AG04449 (cell line): Measurements from ENCODE around the gene EEF1G.

Experiments used
- CTCF ChIA-PET: fragments of 350-600 bp; formaldehyde crosslinking; extraction: SDS; loops from one replicate; lab custom pipeline; 2021; ENCODE audit warnings: antibody characterized with exemption; lab: Yijun Ruan, JAX
- POLR2A ChIA-PET: fragments of 400-600, 350-600 bp; formaldehyde crosslinking; extraction: SDS; loops from one replicate; lab custom pipeline; 2020; ENCODE audit warnings: antibody characterized with exemption, inconsistent platforms; lab: Yijun Ruan, JAX
- DNase-seq: peaks from one replicate; pipeline ENCODE4 v3.0.0-alpha.2; 2010; ENCODE audit warnings: low read depth, low spot score
- H3K4me3 ChIP-seq: 2 replicates; pipeline ENCODE4 v1.5.1; 2011; ENCODE audit warnings: low read depth, mild to moderate bottlenecking, control low read depth, low read length
- TF ChIP-seq, protein P1 (sequence below): IDR thresholded peaks from one replicate; pipeline ENCODE4 v1.5.1; 2011; ENCODE audit warnings: mild to moderate bottlenecking, moderate library complexity, low read length, control low read depth, inconsistent platforms; ENCODE audit not compliant: insufficient read depth; ENCODE audit errors: missing control alignments

The EEF1G gene

DNA sequence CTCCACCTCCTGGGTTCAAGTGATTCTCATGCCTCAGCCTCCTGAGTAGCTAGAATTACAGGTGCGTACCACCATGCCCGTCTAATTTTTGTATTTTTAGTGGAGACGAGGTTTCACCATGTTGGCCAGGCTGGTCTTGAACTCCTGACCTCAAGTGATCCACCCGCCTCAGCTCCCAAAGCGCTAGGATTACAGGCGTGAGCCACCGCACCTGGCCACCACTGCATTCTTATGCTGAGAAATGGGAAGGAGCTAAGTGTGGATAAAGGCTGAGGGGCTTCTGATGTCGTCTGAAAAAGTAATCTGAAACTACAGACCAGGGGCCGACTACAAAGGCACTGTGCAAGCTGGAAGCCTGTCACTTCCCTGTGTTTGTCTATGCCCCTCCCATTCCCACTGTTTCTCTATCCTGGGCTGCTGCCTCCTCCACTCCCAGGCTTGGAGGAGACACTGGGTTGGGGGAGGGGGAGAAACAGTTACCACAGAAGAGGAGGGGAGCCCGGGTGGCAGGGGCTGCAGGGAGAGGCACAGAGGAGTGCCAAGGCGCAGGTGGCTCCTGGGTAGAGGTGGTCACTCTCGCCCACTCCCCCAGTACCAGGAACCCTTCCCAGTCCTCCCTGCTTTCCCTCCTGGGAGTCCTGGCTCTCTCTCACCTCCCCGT, 30.9 kb upstream of the EEF1G start:
- H3K4me3 ChIP-seq: no peak overlapping the region
- TF ChIP-seq, protein P1, sequence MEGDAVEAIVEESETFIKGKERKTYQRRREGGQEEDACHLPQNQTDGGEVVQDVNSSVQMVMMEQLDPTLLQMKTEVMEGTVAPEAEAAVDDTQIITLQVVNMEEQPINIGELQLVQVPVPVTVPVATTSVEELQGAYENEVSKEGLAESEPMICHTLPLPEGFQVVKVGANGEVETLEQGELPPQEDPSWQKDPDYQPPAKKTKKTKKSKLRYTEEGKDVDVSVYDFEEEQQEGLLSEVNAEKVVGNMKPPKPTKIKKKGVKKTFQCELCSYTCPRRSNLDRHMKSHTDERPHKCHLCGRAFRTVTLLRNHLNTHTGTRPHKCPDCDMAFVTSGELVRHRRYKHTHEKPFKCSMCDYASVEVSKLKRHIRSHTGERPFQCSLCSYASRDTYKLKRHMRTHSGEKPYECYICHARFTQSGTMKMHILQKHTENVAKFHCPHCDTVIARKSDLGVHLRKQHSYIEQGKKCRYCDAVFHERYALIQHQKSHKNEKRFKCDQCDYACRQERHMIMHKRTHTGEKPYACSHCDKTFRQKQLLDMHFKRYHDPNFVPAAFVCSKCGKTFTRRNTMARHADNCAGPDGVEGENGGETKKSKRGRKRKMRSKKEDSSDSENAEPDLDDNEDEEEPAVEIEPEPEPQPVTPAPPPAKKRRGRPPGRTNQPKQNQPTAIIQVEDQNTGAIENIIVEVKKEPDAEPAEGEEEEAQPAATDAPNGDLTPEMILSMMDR: no peak
- DNase-seq: no peak
- CTCF ChIA-PET: interaction anchor here (1.3 to 12.0 kb wide), 6 partner anchors 7 to 210 kb away, joined by 3 to 95 read pairs (median 6); partner anchors contain the start of genes B3GAT3, EML3, ROM1 and TUT1
- POLR2A ChIA-PET: interaction anchor here (2.6 kb wide), 1 partner anchor 13 kb away, joined by 11 read pairs; the partner anchor contains the start of gene TUT1

DNA sequence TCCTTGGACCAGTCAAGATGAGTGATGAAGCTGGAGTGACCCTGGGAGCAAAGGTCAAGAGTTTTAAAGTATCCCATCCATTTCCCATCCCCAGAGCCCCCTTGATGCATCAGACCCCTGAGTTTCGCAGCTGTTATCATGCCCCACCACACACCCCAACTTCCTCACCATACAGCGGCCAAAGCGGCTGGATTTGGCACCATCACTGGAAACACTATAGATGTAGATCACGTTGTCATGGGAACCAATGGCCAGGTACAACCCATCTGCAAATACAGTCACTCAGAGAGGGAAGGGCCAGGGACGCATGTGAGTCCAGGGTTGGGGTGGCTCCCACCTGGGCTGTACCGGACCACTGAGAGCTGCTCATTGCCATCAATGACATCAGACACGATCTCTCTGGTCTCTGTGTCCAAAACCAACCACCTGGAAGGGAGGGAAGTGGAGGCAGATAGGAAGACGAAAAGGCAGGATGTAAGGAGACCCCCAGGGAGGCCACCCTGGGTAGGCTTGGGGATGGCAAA, 30.1 kb upstream of the EEF1G start:
- POLR2A ChIA-PET: interaction anchor here (2.6 kb wide), 1 partner anchor 12 kb away, joined by 11 read pairs; the partner anchor contains the start of gene TUT1

DNA sequence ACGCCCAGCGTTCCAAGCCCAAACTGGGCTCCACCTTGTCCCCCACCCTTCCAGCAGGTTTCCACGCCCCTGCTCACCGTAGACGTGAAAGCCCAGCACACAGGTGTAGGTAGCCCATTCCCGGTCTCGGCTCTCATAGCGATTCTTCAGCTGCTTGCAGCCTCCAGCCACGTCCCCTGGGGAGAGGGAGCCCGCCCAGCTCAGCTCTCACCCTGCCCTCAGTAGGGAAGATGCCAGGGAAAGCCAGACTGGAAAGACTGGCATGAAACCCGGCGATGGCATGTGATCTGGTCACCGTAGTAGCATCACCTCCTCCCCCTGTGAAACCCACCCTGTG, 29.3 kb upstream of the EEF1G start:
- TF ChIP-seq, protein P1: no peak
- ChIA-PET CTCF (interaction anchor here (1.0 to 12.0 kb wide), 5 partner anchors 9 to 178 kb away, joined by 3 to 95 read pairs (median 6); partner anchors contain the start of genes EML3, ROM1 and TUT1), POLR2A (no interaction called here)
- no peak for DNase-seq
- H3K4me3 ChIP-seq: peak overlapping the region; percentile 56

More for the DNA sequence above, 30.1 kb upstream of the EEF1G start:
- CTCF ChIA-PET: interaction anchor here (1.0 to 12.0 kb wide), 7 partner anchors 8 to 209 kb away, joined by 3 to 95 read pairs (median 5); partner anchors contain the start of genes B3GAT3, EML3, ROM1 and TUT1
- TF ChIP-seq, protein P1: no peak
- DNase-seq: no peak
- no peak overlapping the region for H3K4me3 ChIP-seq

DNA sequence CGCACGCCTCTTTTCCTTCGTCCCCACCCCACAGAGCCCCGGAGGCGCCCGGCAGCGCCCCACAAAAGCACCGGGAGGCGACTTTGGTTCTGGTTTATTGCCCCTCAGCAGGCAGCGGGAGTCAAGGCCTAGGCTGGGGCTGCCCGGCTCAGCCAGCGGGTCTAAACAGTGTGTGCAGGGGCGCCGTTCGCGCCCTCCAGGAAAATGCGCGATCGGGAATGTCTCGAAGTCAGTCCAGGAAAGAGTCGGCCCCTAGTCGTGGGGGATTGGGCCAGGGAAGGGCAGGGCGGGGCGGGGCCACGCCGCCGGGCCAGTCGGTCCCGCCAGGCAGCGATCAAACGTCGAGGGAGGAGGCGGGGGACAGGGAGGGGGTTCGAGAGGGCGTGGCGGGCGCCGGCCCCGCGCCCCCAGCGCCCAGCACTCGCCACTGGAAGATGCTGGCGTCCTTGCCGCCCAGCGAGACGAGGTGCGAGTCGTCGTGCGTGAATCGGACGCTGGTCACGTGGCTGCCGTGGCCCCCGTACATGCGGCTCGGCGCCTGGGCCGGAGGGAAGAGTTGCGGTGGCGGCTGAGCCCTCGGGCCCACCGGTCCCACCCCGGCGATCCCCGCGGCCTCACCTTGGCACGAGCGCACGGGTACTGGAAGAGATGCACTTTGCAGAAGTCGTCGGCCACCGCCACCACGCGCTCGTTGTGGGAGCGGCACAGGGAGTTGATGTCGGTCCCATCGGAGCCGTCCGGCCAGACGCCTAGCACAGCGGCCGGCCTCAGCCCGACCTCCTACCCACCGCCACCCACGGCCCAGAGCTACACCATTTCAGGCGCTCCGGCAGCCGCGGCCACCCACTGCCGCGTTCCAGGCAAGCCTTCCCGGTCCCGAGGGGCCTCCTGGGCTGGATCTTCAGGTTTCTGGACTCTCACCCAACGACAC, 28.7 kb upstream of the EEF1G start:
- peak overlapping the region; percentile 56 for H3K4me3 ChIP-seq
- TF ChIP-seq, protein P1: peak; percentile 7
- no peak for DNase-seq
- CTCF ChIA-PET: interaction anchor here (0.7 to 12.0 kb wide), 7 partner anchors 8 to 207 kb away, joined by 3 to 95 read pairs (median 7); partner anchors contain the start of genes EML3, ROM1 and TUT1
- POLR2A ChIA-PET: interaction anchor here (0.8 to 2.9 kb wide), 9 partner anchors 9 to 253 kb away, joined by 3 to 33 read pairs (median 5); partner anchors contain the start of genes B3GAT3, C11orf98, CSKMT and EEF1G

DNA sequence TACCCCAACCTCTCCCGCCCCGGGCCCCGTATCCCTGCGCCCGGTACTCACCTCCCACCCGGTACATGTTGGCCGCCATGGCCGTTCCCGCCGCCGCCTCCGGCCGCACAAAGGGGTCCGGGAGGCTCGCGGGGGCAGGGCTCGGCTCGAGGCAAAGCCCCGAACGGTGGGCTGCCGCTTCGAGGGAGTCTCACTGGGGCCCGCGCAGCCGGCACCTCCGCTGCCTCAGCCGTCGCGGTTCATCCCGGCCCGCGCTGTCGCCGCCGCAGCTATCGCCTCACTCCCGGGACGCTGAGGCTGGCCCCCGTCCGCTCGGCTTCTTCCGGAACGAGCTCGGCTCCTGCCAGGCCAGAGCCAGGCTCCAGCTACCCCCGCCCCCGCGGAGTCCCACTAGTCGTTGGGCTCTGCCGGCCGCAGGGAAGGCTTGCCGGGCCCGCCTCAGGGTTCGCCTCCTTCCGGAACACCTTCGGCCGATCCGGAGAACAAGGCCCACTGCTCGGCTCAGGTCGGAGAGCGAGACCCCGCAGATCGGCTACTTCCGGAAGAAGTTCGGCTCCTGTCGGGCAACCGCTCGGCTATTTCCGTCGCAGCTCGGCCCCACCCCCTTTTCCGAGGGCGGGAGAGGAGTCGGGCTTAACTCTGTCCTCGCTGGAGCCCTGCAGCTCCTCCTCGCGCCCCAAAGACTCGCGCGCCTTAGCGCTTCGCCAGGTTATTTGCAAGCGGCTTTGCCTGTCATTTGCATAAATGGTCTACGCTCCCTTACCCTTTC, 27.9 kb upstream of the EEF1G start, which contains the start of gene MTA2:
Gene MTA2, minus strand, starts transcription at position 494 of the 769 bp plus-strand sequence. Its CDS starts 415 bp downstream, at position 79.
- ChIA-PET POLR2A (interaction anchor here (0.6 to 2.9 kb wide), 12 partner anchors 10 to 254 kb away, joined by 3 to 33 read pairs (median 4); partner anchors contain the start of genes B3GAT3, C11orf98, CSKMT and EEF1G), CTCF (interaction anchor here (0.7 to 6.5 kb wide), 7 partner anchors 9 to 206 kb away, joined by 3 to 59 read pairs (median 7); partner anchors contain the start of genes EML3, ROM1 and TUT1)
- DNase-seq: peak; percentile 89
- H3K4me3 ChIP-seq: peak within 1 kb of the TSS; percentile 82
- TF ChIP-seq, protein P1: no peak
